Upper lobe of left lung (tissue), 4 donors: ENCODE data around the gene NSL1.
A peak's percentile ranks its signal among the peaks of the same experiment; 100 is the strongest.

Source experiments
- POLR2A ChIP-seq, 4 donors: fragments of 450-650 bp; IDR thresholded peaks; one replicate each; pipeline ENCODE4 v1.5.1; 2016 to 2017; ENCODE audit warnings: antibody characterized with exemption in 4 of 4, mild to moderate bottlenecking in 2 of 4
- POLR2AphosphoS5 ChIP-seq, 2 donors: sonication (generic); formaldehyde crosslinking; IDR thresholded peaks; one replicate each; pipeline ENCODE4 v1.5.1; 2017; ENCODE audit warnings: antibody characterized with exemption in 2 of 2
- TF ChIP-seq, protein P1 (sequence below), 6 experiments: fragments of 450-650 bp in 4 of 6; fragments of 200-600 bp in 2 of 6; sonication (generic) in 2 of 6; IDR thresholded peaks; one replicate each; pipeline ENCODE4 v1.5.1; 2016 to 2019; ENCODE audit warnings: antibody characterized with exemption in 6 of 6

DNA sequence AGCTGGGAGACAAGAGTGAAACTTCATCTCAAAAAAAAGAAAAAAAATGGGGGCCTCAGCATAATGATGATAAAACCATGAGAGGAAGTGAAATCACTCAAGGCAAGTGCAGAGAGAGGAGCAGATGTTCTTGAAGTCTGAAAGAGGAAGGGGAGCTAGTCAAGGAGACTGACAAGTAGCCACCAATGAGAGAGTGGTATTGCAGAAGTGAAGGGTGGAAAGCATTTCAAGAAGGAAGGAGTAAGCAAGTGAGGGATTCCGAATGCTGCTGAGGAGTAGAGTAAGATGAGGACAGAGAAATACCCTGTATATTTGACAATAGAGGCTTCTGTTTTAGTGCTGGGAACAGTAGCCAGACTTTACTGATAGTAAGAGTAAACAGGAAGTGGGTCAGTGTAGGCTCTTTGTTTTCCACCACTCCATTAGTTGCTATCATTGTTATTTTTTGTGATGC is 3.0 kb upstream of the NSL1 start:
- TF ChIP-seq, protein P1, sequence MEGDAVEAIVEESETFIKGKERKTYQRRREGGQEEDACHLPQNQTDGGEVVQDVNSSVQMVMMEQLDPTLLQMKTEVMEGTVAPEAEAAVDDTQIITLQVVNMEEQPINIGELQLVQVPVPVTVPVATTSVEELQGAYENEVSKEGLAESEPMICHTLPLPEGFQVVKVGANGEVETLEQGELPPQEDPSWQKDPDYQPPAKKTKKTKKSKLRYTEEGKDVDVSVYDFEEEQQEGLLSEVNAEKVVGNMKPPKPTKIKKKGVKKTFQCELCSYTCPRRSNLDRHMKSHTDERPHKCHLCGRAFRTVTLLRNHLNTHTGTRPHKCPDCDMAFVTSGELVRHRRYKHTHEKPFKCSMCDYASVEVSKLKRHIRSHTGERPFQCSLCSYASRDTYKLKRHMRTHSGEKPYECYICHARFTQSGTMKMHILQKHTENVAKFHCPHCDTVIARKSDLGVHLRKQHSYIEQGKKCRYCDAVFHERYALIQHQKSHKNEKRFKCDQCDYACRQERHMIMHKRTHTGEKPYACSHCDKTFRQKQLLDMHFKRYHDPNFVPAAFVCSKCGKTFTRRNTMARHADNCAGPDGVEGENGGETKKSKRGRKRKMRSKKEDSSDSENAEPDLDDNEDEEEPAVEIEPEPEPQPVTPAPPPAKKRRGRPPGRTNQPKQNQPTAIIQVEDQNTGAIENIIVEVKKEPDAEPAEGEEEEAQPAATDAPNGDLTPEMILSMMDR (IDR thresholded peaks at IDR 0.05), result no peak
- TF ChIP-seq POLR2A (IDR thresholded peaks at IDR 0.05) (peak in 1 of 4 donors; percentile 18), POLR2AphosphoS5 (IDR thresholded peaks at IDR 0.05) (no peak)
